HepG2 (cell line): ENCODE measurements around the gene MVK. TPM values are rescaled to one million over a fixed set of nuclear protein-coding genes. Genes with fewer than 3 reads are reported as not detected.

Experiments used
- ARID3A ChIP-seq: IDR thresholded peaks from 2 replicates; pipeline ENCODE4 v1.6.1; 2012; ENCODE audit warnings: low read depth, low read length, improper control_type of control experiment
- CREBL2 ChIP-seq: sonication (generic); formaldehyde crosslinking; IDR thresholded peaks from 2 replicates; pipeline ENCODE4 v1.8.1; 2023; ENCODE audit warnings: missing genetic modification reagents, mild to moderate bottlenecking, borderline replicate concordance
- DRAP1 ChIP-seq: IDR thresholded peaks from 2 replicates; pipeline ENCODE4 v1.6.1; 2016; ENCODE audit warnings: missing genetic modification reagents, missing compliant biosample characterization
- IKZF4 ChIP-seq: sonication (generic); formaldehyde crosslinking; IDR thresholded peaks from 2 replicates; pipeline ENCODE4 v1.5.1; 2020; ENCODE audit warnings: borderline replicate concordance, mild to moderate bottlenecking, low read depth, missing genetic modification reagents; ENCODE audit errors: not compliant biosample characterization
- MIER2 ChIP-seq: IDR thresholded peaks from 2 replicates; pipeline ENCODE4 v1.6.1; 2016; ENCODE audit warnings: missing biosample characterization, missing genetic modification reagents
- NR3C1 ChIP-seq: sonication (generic); formaldehyde crosslinking; IDR thresholded peaks from 2 replicates; pipeline ENCODE4 v1.4.0; 2020; ENCODE audit warnings: missing genetic modification reagents
- RNF2 ChIP-seq: fragments of 450-650 bp; conservative IDR thresholded peaks from 2 replicates; pipeline ENCODE4 v1.6.1; 2016; ENCODE audit warnings: low read depth
- RORA ChIP-seq: sonication (generic); formaldehyde crosslinking; IDR thresholded peaks from 2 replicates; pipeline ENCODE4 v1.5.0; 2020; ENCODE audit warnings: mild to moderate bottlenecking, missing genetic modification reagents, moderate library complexity
- SMARCC2 ChIP-seq: fragments of 450-650 bp; IDR thresholded peaks from 2 replicates; pipeline ENCODE4 v1.6.1; 2017; ENCODE audit warnings: antibody characterized with exemption, mild to moderate bottlenecking
- TMF1 ChIP-seq: sonication (generic); formaldehyde crosslinking; IDR thresholded peaks from 2 replicates; pipeline ENCODE4 v1.8.1; 2022; ENCODE audit warnings: low read depth, missing genetic modification reagents
- ZNF138 ChIP-seq: sonication (generic); formaldehyde crosslinking; IDR thresholded peaks from 2 replicates; pipeline ENCODE4 v1.5.0; 2020; ENCODE audit warnings: mild to moderate bottlenecking, low read depth, missing genetic modification reagents
- ZNF142 ChIP-seq: sonication (generic); formaldehyde crosslinking; IDR thresholded peaks from 2 replicates; pipeline ENCODE4 v1.4.0; 2020; ENCODE audit warnings: missing genetic modification reagents
- ZNF180 ChIP-seq: sonication (generic); formaldehyde crosslinking; IDR thresholded peaks from 2 replicates; pipeline ENCODE4 v1.4.0; 2020; ENCODE audit warnings: low read depth, missing genetic modification reagents, borderline replicate concordance
- ZNF512 ChIP-seq: sonication (generic); formaldehyde crosslinking; IDR thresholded peaks from 2 replicates; pipeline ENCODE4 v1.4.0; 2020; ENCODE audit warnings: mild to moderate bottlenecking, missing genetic modification reagents
- ZNF530 ChIP-seq: sonication (generic); formaldehyde crosslinking; IDR thresholded peaks from 2 replicates; pipeline ENCODE4 v1.5.0; 2020; ENCODE audit warnings: low read depth, mild to moderate bottlenecking, missing genetic modification reagents
- ZNF546 ChIP-seq: sonication (generic); formaldehyde crosslinking; conservative IDR thresholded peaks from 2 replicates; pipeline ENCODE4 v1.8.1; 2023; ENCODE audit warnings: mild to moderate bottlenecking, missing genetic modification reagents
- ZNF619 ChIP-seq: sonication (generic); formaldehyde crosslinking; IDR thresholded peaks from 2 replicates; pipeline ENCODE4 v1.4.0; 2020; ENCODE audit warnings: mild to moderate bottlenecking, missing genetic modification reagents
- ZNF790 ChIP-seq: sonication (generic); formaldehyde crosslinking; IDR thresholded peaks from 2 replicates; pipeline ENCODE4 v1.8.0; 2022; ENCODE audit warnings: missing genetic modification reagents, mild to moderate bottlenecking, borderline replicate concordance
- ZSCAN31 ChIP-seq: sonication (generic); formaldehyde crosslinking; IDR thresholded peaks from 2 replicates; pipeline ENCODE4 v1.5.0; 2020; ENCODE audit warnings: low read depth, mild to moderate bottlenecking, missing genetic modification reagents
- ZSCAN9 ChIP-seq: IDR thresholded peaks from 2 replicates; pipeline ENCODE4 v1.6.1; 2016; ENCODE audit warnings: borderline replicate concordance
- polyA plus RNA-seq, 8 experiments: library from polyadenylated mRNA; depleted of rRNA in 3 of 8; stranded (reverse) in 7 of 8; unstranded in 1 of 8; fragments of >200 nt; fragmentation: Illumina TruSeq in 4 of 8; extraction: Trizol in 4 of 8; gene quantifications; 2 replicates each; pipeline versions ENCODE4 v1.2.1 to v1.2.3, GENCODE V29; 2011 to 2016; ENCODE audit warnings: low read depth in 4 of 8, missing spikeins in 1 of 8, mixed read lengths in 1 of 8; ENCODE audit not compliant: insufficient read depth in 1 of 8
- total RNA-seq, 5 experiments: library from RNA; depleted of rRNA; stranded (reverse); fragments of >200 nt; fragmentation: Illumina TruSeq; extraction: Trizol; gene quantifications; 2 replicates each; pipeline ENCODE4 v1.2.3, GENCODE V29; 2016; ENCODE audit warnings: low read depth in 1 of 5

The MVK gene
- total and polyA plus RNA-seq, 2 of the 13 experiments (the other 11 are each of a cell fraction or from before 2014, with no cell fraction given) = 11.6 to 66.9 TPM

- TF ChIP-seq ZNF142 (CRISPR knock-in tag) = no peak
- TF ChIP-seq ZNF619 = no peak
- no peak for TF ChIP-seq ZNF790
- no peak for TF ChIP-seq MIER2 (CRISPR knock-in tag)
- no peak for TF ChIP-seq RNF2
- no peak for TF ChIP-seq IKZF4 (CRISPR knock-in tag)
- no peak for TF ChIP-seq ZNF546
- TF ChIP-seq ARID3A = no peak
- no peak for TF ChIP-seq ZNF512 (CRISPR knock-in tag)
- no peak for TF ChIP-seq SMARCC2
- no peak for TF ChIP-seq CREBL2 (CRISPR knock-in tag)
- TF ChIP-seq NR3C1 (CRISPR knock-in tag) = no peak
- no peak for TF ChIP-seq TMF1
- TF ChIP-seq ZNF180 (CRISPR knock-in tag) = no peak
- 0 out of 2 replicates have a peak, but pooled peaks have one; percentile 24 for TF ChIP-seq ZSCAN31 (CRISPR knock-in tag)
- TF ChIP-seq ZSCAN9 (CRISPR knock-in tag) = peak; percentile 45; the same call in 1 of the 2 replicates
- no peak for TF ChIP-seq ZNF530 (CRISPR knock-in tag)
- TF ChIP-seq DRAP1 (CRISPR knock-in tag) = no peak
- no peak for TF ChIP-seq ZNF138 (CRISPR knock-in tag)
- no peak for TF ChIP-seq RORA (CRISPR knock-in tag)
Observed at GRCh38 chr12:109586385-109587296, 13.0 kb downstream of the MVK start (continued).
